SK-N-SH (cell line): ENCODE data around the gene VOPP1. TPM values are rescaled to one million over a fixed set of nuclear protein-coding genes. Genes with fewer than 3 reads are reported as not detected.

Experiments used
- CTCF ChIA-PET: fragments of 300-600, 350-600 bp; formaldehyde crosslinking; extraction: SDS; loops from one replicate; lab custom pipeline; 2021; lab: Yijun Ruan, JAX
- POLR2A ChIA-PET: fragments of 350-600 bp; sonication (Branson Sonifier 250); formaldehyde crosslinking; extraction: SDS; loops from one replicate; lab custom pipeline; 2020; ENCODE audit warnings: antibody characterized with exemption, inconsistent platforms; lab: Yijun Ruan, JAX
- DNase-seq: peaks from one replicate; pipeline ENCODE4 v3.0.0; 2012
- H2AFZ ChIP-seq: fragments of 200-600 bp; sonication (generic); 2 replicates; pipeline ENCODE4 v1.8.1; 2016; ENCODE audit warnings: antibody characterized with exemption, mild to moderate bottlenecking, low read depth
- H3F3A ChIP-seq: fragments of 200-600 bp; sonication (generic); replicated peaks from 2 replicates; pipeline ENCODE3; 2016; ENCODE audit warnings: antibody characterized with exemption, mild to moderate bottlenecking; ENCODE audit not compliant: insufficient read depth
- H3K27ac ChIP-seq, 2 experiments: fragments of 200-500 bp in 1 of 2; fragments of 200-600 bp in 1 of 2; sonication (Bioruptor generic) in 1 of 2; sonication (generic), shearing (Covaris generic) in 1 of 2; 2 replicates each; pipeline versions ENCODE4 v1.5.1 to v1.6.1; 2014 to 2016; ENCODE audit warnings: low read depth in 2 of 2, inconsistent platforms in 1 of 2, low read length in 1 of 2, mild to moderate bottlenecking in 1 of 2, mixed read lengths in 1 of 2
- H3K27me3 ChIP-seq: fragments of 200-600 bp; sonication (generic), shearing (Covaris generic); 2 replicates; pipeline ENCODE4 v1.6.1; 2016; ENCODE audit warnings: mixed run types; ENCODE audit not compliant: insufficient read depth
- H3K36me3 ChIP-seq, 2 experiments: fragments of 200-500 bp in 1 of 2; fragments of 200-600 bp in 1 of 2; sonication (Bioruptor generic) in 1 of 2; sonication (generic) in 1 of 2; replicated peaks in 1 of 2; 2 replicates each; pipeline versions ENCODE3 to v1.5.1; 2014 to 2016; ENCODE audit warnings: low read length in 1 of 2, mild to moderate bottlenecking in 1 of 2; ENCODE audit not compliant: insufficient read depth in 2 of 2, control insufficient read depth in 1 of 2
- H3K4me1 ChIP-seq, 2 experiments: fragments of 200-500 bp in 1 of 2; fragments of 200-600 bp in 1 of 2; sonication (Bioruptor generic) in 1 of 2; sonication (generic), shearing (Covaris generic) in 1 of 2; 2 replicates each; pipeline versions ENCODE4 v1.5.1 to v1.6.1; 2014 to 2016; ENCODE audit warnings: low read depth in 1 of 2, low read length in 1 of 2, mixed run types in 1 of 2; ENCODE audit not compliant: insufficient read depth in 2 of 2, control insufficient read depth in 1 of 2
- H3K4me2 ChIP-seq: fragments of 200-600 bp; sonication (generic), shearing (Covaris generic); 2 replicates; pipeline ENCODE4 v1.6.1; 2017; ENCODE audit warnings: mixed run types
- H3K4me3 ChIP-seq, 2 experiments: fragments of 200-500 bp in 1 of 2; fragments of 200-600 bp in 1 of 2; sonication (Bioruptor generic) in 1 of 2; sonication (generic), shearing (Covaris generic) in 1 of 2; 2 replicates each; pipeline versions ENCODE4 v1.5.1 to v1.8.1; 2014 to 2016; ENCODE audit warnings: low read depth in 2 of 2, inconsistent platforms in 1 of 2, low read length in 1 of 2, mild to moderate bottlenecking in 1 of 2, mixed read lengths in 1 of 2, moderate library complexity in 1 of 2
- H3K79me2 ChIP-seq: fragments of 200-600 bp; sonication (generic); 2 replicates; pipeline ENCODE4 v1.8.1; 2017; ENCODE audit warnings: mild to moderate bottlenecking; ENCODE audit not compliant: insufficient read depth
- H3K9ac ChIP-seq: fragments of 200-600 bp; sonication (generic); 2 replicates; pipeline ENCODE4 v1.6.1; 2017; ENCODE audit warnings: mixed run types
- H3K9me2 ChIP-seq: fragments of 200-600 bp; sonication (generic); 2 replicates; pipeline ENCODE4 v1.6.1; 2017; ENCODE audit warnings: mixed run types
- H3K9me3 ChIP-seq: fragments of 200-600 bp; sonication (generic); 2 replicates; pipeline ENCODE4 v1.6.1; 2017; ENCODE audit warnings: mixed run types, mild to moderate bottlenecking, moderate library complexity
- H4K20me1 ChIP-seq: fragments of 200-600 bp; sonication (generic); 2 replicates; pipeline ENCODE4 v1.6.1; 2017; ENCODE audit warnings: mild to moderate bottlenecking, mixed run types; ENCODE audit not compliant: insufficient read depth
- CHD2 ChIP-seq: fragments of 150-350 bp; IDR thresholded peaks from 2 replicates; pipeline ENCODE4 v1.6.1; 2018; ENCODE audit warnings: low read length; ENCODE audit not compliant: partially characterized antibody
- ELF1 ChIP-seq: IDR thresholded peaks from 2 replicates; pipeline ENCODE4 v1.4.0; 2012
- EP300 ChIP-seq, 2 experiments: IDR thresholded peaks; 2 replicates each; pipeline versions ENCODE4 v1.4.0 to v1.6.1; 2012; ENCODE audit warnings: borderline replicate concordance in 1 of 2, low read depth in 1 of 2, low read length in 1 of 2
- EZH2phosphoT487 ChIP-seq: fragments of 200-600 bp; sonication (generic); IDR thresholded peaks from 2 replicates; pipeline ENCODE4 v1.6.1; 2017; ENCODE audit warnings: low read depth, mixed run types, mild to moderate bottlenecking, antibody characterized with exemption, moderate library complexity, borderline replicate concordance
- GABPA ChIP-seq: IDR thresholded peaks from 2 replicates; pipeline ENCODE4 v1.4.0; 2012; ENCODE audit warnings: low read depth, mild to moderate bottlenecking
- JUND ChIP-seq: IDR thresholded peaks from 2 replicates; pipeline ENCODE4 v1.4.0; 2012
- MEF2A ChIP-seq: IDR thresholded peaks from 2 replicates; pipeline ENCODE4 v1.4.0; 2012; ENCODE audit warnings: low read depth, borderline replicate concordance
- NRF1 ChIP-seq: IDR thresholded peaks from 2 replicates; pipeline ENCODE4 v1.6.1; 2012; ENCODE audit warnings: low read depth, mild to moderate bottlenecking, low read length
- PBX3 ChIP-seq: IDR thresholded peaks from 2 replicates; pipeline ENCODE4; 2012
- POLR2AphosphoS5 ChIP-seq: IDR thresholded peaks from 2 replicates; pipeline ENCODE4 v1.6.1; 2012; ENCODE audit warnings: low read depth, low read length
- RCOR1 ChIP-seq: fragments of 150-350 bp; IDR thresholded peaks from 2 replicates; pipeline ENCODE4 v1.6.1; 2017; ENCODE audit warnings: antibody characterized with exemption, low read length
- REST ChIP-seq: IDR thresholded peaks from 2 replicates; pipeline ENCODE4 v1.6.1; 2012; ENCODE audit warnings: mild to moderate bottlenecking, low read depth, low read length, moderate library complexity
- RFX5 ChIP-seq: IDR thresholded peaks from 2 replicates; pipeline ENCODE4 v1.6.1; 2012; ENCODE audit warnings: mild to moderate bottlenecking, improper control_type of control experiment, low read length
- SIN3A ChIP-seq: IDR thresholded peaks from 2 replicates; pipeline ENCODE4 v1.6.1; 2012; ENCODE audit warnings: low read depth, mild to moderate bottlenecking, low read length, moderate library complexity, borderline replicate concordance
- TEAD4 ChIP-seq: IDR thresholded peaks from 2 replicates; pipeline ENCODE4 v1.4.0; 2012; ENCODE audit warnings: mild to moderate bottlenecking, borderline replicate concordance; ENCODE audit not compliant: insufficient read depth
- USF1 ChIP-seq: IDR thresholded peaks from 2 replicates; pipeline ENCODE4 v1.4.0; 2012; ENCODE audit warnings: low read depth, borderline replicate concordance
- USF2 ChIP-seq: fragments of 150-350 bp; IDR thresholded peaks from 2 replicates; pipeline ENCODE4 v1.6.1; 2017; ENCODE audit warnings: antibody characterized with exemption, low read length, low read depth, borderline replicate concordance
- ZBTB33 ChIP-seq: IDR thresholded peaks from 2 replicates; pipeline ENCODE4 v1.4.0; 2012; ENCODE audit warnings: low read depth, borderline replicate concordance
- WGBS: methylation state at CpG from one replicate; pipeline ENCODE4 v1.1.6; 2017; ENCODE audit warnings: low lambda C conversion rate; 5-methylcytosine and 5-hydroxymethylcytosine counted together
- polyA plus RNA-seq, 3 experiments: library from polyadenylated mRNA; depleted of rRNA; stranded (reverse); fragments of >200 nt; gene quantifications; 2 replicates each; pipeline ENCODE4 v1.2.3, GENCODE V29; 2012

VOPP1 gene
- polyA plus RNA-seq, 1 of the 3 experiments (the other 2 are of a cell fraction) = 69.5 TPM

GRCh38 chr7:55548295-55548731, 24.0 kb downstream of the VOPP1 start:
- POLR2A ChIA-PET = no interaction called here
- H3K79me2 ChIP-seq = peaks cover 100% of the 10 kb centered on the region
- H2AFZ ChIP-seq = no peak overlapping the region
- H3K9ac ChIP-seq = no peak overlapping the region
- H3K4me2 ChIP-seq = no peak overlapping the region
- peaks cover 21% of the 10 kb centered on the region for H3F3A ChIP-seq
- H3K4me1 ChIP-seq = peaks cover 43 to 46% of the 10 kb centered on the region in 2 experiments
- TF ChIP-seq EZH2phosphoT487 = no peak
- no peak for TF ChIP-seq RFX5
- TF ChIP-seq ZBTB33 = no peak
- no peak for TF ChIP-seq SIN3A
- no peak for TF ChIP-seq CHD2
- TF ChIP-seq ELF1 = no peak
- no peak for TF ChIP-seq JUND
- TF ChIP-seq NRF1 = no peak
- no peak for TF ChIP-seq MEF2A
- TF ChIP-seq TEAD4 = no peak
- no peak for TF ChIP-seq USF1
- no peak for TF ChIP-seq RCOR1
- no peak for TF ChIP-seq EP300 (IDR thresholded peaks at IDR 0.05; ENCODE audit: borderline replicate concordance in 1 of 2, low read depth in 1 of 2, low read length in 1 of 2)
- TF ChIP-seq PBX3 = no peak
- no peak for TF ChIP-seq POLR2AphosphoS5
- TF ChIP-seq REST = no peak
- no peak for TF ChIP-seq USF2
- no peak for TF ChIP-seq GABPA
- TF ChIP-seq, all 33 proteins: peak for 0
- Histone ChIP-seq H3K9me2 (no peaks in the 10 kb centered on the region), H3K27ac (no peak overlapping the region), H3K27me3 (no peaks in the 10 kb centered on the region), H3K4me3 (no peak overlapping the region), H3K9me3 (no peaks in the 10 kb centered on the region), H4K20me1 (peaks cover 93% of the 10 kb centered on the region), H3K36me3 (peaks cover 0 to 7% of the 10 kb centered on the region in 2 experiments)
- CTCF ChIA-PET = interaction anchor here (0.6 to 1.9 kb wide), 7 partner anchors 8 to 133 kb away, joined by 3 to 4 read pairs (median 4); no protein-coding TSS in a partner anchor
- no peak for DNase-seq
- 97% methylated on average over 7 of the region's 7 CpGs for WGBS
